ENCODE results near the gene CSTF2T.
A peak's percentile ranks its signal among the peaks of the same experiment; 100 is the strongest.

The CSTF2T gene

GRCh38 chr10:51683031-51683691 lies 16.2 kb downstream of the CSTF2T start:
- TF ChIP-seq, protein P1, sequence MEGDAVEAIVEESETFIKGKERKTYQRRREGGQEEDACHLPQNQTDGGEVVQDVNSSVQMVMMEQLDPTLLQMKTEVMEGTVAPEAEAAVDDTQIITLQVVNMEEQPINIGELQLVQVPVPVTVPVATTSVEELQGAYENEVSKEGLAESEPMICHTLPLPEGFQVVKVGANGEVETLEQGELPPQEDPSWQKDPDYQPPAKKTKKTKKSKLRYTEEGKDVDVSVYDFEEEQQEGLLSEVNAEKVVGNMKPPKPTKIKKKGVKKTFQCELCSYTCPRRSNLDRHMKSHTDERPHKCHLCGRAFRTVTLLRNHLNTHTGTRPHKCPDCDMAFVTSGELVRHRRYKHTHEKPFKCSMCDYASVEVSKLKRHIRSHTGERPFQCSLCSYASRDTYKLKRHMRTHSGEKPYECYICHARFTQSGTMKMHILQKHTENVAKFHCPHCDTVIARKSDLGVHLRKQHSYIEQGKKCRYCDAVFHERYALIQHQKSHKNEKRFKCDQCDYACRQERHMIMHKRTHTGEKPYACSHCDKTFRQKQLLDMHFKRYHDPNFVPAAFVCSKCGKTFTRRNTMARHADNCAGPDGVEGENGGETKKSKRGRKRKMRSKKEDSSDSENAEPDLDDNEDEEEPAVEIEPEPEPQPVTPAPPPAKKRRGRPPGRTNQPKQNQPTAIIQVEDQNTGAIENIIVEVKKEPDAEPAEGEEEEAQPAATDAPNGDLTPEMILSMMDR (IDR thresholded peaks at IDR 0.05; ENCODE audit: unreplicated experiment in 3 of 3) = no peak
- H3K4me1 Mint-ChIP-seq = no peaks in the 10 kb centered on the region
- no peaks in the 10 kb centered on the region for H3K9me3 Mint-ChIP-seq
- no peaks in the 10 kb centered on the region for H3K36me3 Mint-ChIP-seq (ENCODE audit: low read depth)
- H3K27me3 Mint-ChIP-seq (ENCODE audit: low read depth) = no peaks in the 10 kb centered on the region
- H3K27ac Mint-ChIP-seq = no peak overlapping the region
- no peak overlapping the region for H3K4me3 Mint-ChIP-seq

DNA sequence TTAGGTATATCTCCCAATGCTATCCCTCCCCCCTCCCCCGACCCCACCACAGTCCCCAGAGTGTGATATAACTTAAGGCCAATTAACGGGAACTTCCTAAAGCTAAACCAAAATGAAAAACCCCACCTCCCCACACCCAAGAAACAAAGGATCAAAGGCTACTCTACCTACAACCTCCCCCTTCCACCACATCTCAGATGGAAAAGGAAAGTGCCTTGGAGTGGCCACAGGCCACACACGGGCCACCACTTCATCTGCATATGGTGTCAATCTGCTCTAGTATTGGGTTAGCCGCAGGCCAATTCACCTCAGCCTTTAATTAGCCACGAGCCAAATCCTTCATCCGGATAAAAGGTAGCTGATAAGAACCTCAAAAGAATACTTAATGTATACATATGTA lies 19.6 kb downstream of the CSTF2T start:
- no peaks in the 10 kb centered on the region for H3K9me3 Mint-ChIP-seq
- H3K4me3 Mint-ChIP-seq = no peak overlapping the region
- no peaks in the 10 kb centered on the region for H3K36me3 Mint-ChIP-seq (ENCODE audit: low read depth)
- H3K27ac Mint-ChIP-seq = no peak overlapping the region
- no peaks in the 10 kb centered on the region for H3K4me1 Mint-ChIP-seq
- TF ChIP-seq, protein P1 (IDR thresholded peaks at IDR 0.05; ENCODE audit: unreplicated experiment in 3 of 3) = no peak
- H3K27me3 Mint-ChIP-seq (ENCODE audit: low read depth) = no peaks in the 10 kb centered on the region

- peaks cover 7% of the 10 kb centered on the region for H3K36me3 Mint-ChIP-seq (ENCODE audit: low read depth)
- H3K4me1 Mint-ChIP-seq = no peaks in the 10 kb centered on the region
- no peak overlapping the region for H3K4me3 Mint-ChIP-seq
- no peaks in the 10 kb centered on the region for H3K27me3 Mint-ChIP-seq (ENCODE audit: low read depth)
- H3K27ac Mint-ChIP-seq = no peak overlapping the region
- peaks cover 6% of the 10 kb centered on the region for H3K9me3 Mint-ChIP-seq
- TF ChIP-seq, protein P1 (IDR thresholded peaks at IDR 0.05; ENCODE audit: unreplicated experiment in 3 of 3) = no peak
These were observed 24.3 kb downstream of the CSTF2T start for GRCh38 chr10:51675088-51675487.

- peaks cover 17% of the 10 kb centered on the region for H3K4me1 Mint-ChIP-seq
- H3K4me3 Mint-ChIP-seq = no peak overlapping the region
- no peaks in the 10 kb centered on the region for H3K27me3 Mint-ChIP-seq (ENCODE audit: low read depth)
- H3K9me3 Mint-ChIP-seq = peaks cover 11% of the 10 kb centered on the region
- TF ChIP-seq, protein P1 (IDR thresholded peaks at IDR 0.05; ENCODE audit: unreplicated experiment in 3 of 3) = no peak
- peaks cover 7% of the 10 kb centered on the region for H3K36me3 Mint-ChIP-seq (ENCODE audit: low read depth)
- H3K27ac Mint-ChIP-seq = no peak overlapping the region
These were observed 27.3 kb downstream of the CSTF2T start for GRCh38 chr10:51672039-51672535.

GRCh38 chr10:51669041-51669440 lies 30.4 kb downstream of the CSTF2T start:
- H3K4me1 Mint-ChIP-seq = peaks cover 29% of the 10 kb centered on the region
- H3K4me3 Mint-ChIP-seq = no peak overlapping the region
- H3K27ac Mint-ChIP-seq = peak overlapping the region in 1 of 3 experiments; percentile 38
- H3K9me3 Mint-ChIP-seq = peaks cover 11% of the 10 kb centered on the region
- TF ChIP-seq, protein P1 (IDR thresholded peaks at IDR 0.05; ENCODE audit: unreplicated experiment in 3 of 3) = no peak
- peaks cover 7% of the 10 kb centered on the region for H3K36me3 Mint-ChIP-seq (ENCODE audit: low read depth)
- H3K27me3 Mint-ChIP-seq (ENCODE audit: low read depth) = no peaks in the 10 kb centered on the region

- Mint-ChIP-seq H3K4me1 (peaks cover 29% of the 10 kb centered on the region), H3K36me3 (ENCODE audit: low read depth) (peaks cover 7% of the 10 kb centered on the region), H3K27me3 (ENCODE audit: low read depth) (no peaks in the 10 kb centered on the region), H3K9me3 (peaks cover 11% of the 10 kb centered on the region), H3K27ac (peak overlapping the region in 2 of 3 experiments; percentile 36 to 80), H3K4me3 (no peak overlapping the region)
- TF ChIP-seq, protein P1 (IDR thresholded peaks at IDR 0.05; ENCODE audit: unreplicated experiment in 3 of 3) = no peak
These were observed 31.1 kb downstream of the CSTF2T start for GRCh38 chr10:51668336-51668689.

All from nephron (organoid).